ENCODE data around the gene COPS8. TPM values are rescaled to one million over a fixed set of nuclear protein-coding genes. Genes with fewer than 3 reads are reported as not detected.

Gene COPS8
- total RNA-seq, 1 donor from 2014 or later = 97.1 TPM

GRCh38 chr2:237092506-237092905, 6.8 kb downstream of the COPS8 start:
- no peak for TF ChIP-seq CTCF (IDR thresholded peaks at IDR 0.05; ENCODE audit: unreplicated experiment)
- Mint-ChIP-seq H3K36me3 (ENCODE audit: low read depth, unreplicated experiment) (peaks cover 32% of the 10 kb centered on the region), H3K9me3 (ENCODE audit: unreplicated experiment) (no peaks in the 10 kb centered on the region), H3K27ac (ENCODE audit: unreplicated experiment) (peak overlapping the region; percentile 85), H3K4me3 (ENCODE audit: unreplicated experiment) (peak overlapping the region; percentile 6), H3K4me1 (ENCODE audit: unreplicated experiment) (peaks cover 61% of the 10 kb centered on the region), H3K27me3 (ENCODE audit: unreplicated experiment) (peaks cover 1% of the 10 kb centered on the region)
- no peak for DNase-seq (ENCODE audit: low spot score)

GRCh38 chr2:237092920-237093781, 7.5 kb downstream of the COPS8 start:
- Mint-ChIP-seq H3K27me3 (ENCODE audit: unreplicated experiment) (peaks cover 1% of the 10 kb centered on the region), H3K9me3 (ENCODE audit: unreplicated experiment) (no peaks in the 10 kb centered on the region), H3K36me3 (ENCODE audit: low read depth, unreplicated experiment) (peaks cover 35% of the 10 kb centered on the region), H3K27ac (ENCODE audit: unreplicated experiment) (peak overlapping the region; percentile 85), H3K4me1 (ENCODE audit: unreplicated experiment) (peaks cover 61% of the 10 kb centered on the region), H3K4me3 (ENCODE audit: unreplicated experiment) (peak overlapping the region; percentile 6)
- no peak for DNase-seq (ENCODE audit: low spot score)
- peak; percentile 47 for TF ChIP-seq CTCF (IDR thresholded peaks at IDR 0.05; ENCODE audit: unreplicated experiment)

GRCh38 chr2:237096201-237096600, 10.5 kb downstream of the COPS8 start:
- Mint-ChIP-seq H3K9me3 (ENCODE audit: unreplicated experiment) (no peaks in the 10 kb centered on the region), H3K27me3 (ENCODE audit: unreplicated experiment) (peaks cover 1% of the 10 kb centered on the region), H3K4me3 (ENCODE audit: unreplicated experiment) (peak overlapping the region; percentile 44), H3K27ac (ENCODE audit: unreplicated experiment) (peak overlapping the region; percentile 91), H3K4me1 (ENCODE audit: unreplicated experiment) (peaks cover 51% of the 10 kb centered on the region), H3K36me3 (ENCODE audit: low read depth, unreplicated experiment) (peaks cover 41% of the 10 kb centered on the region)
- TF ChIP-seq CTCF (IDR thresholded peaks at IDR 0.05; ENCODE audit: unreplicated experiment) = no peak
- DNase-seq (ENCODE audit: low spot score) = peak; percentile 17

GRCh38 chr2:237096911-237097310, 11.2 kb downstream of the COPS8 start:
- no peaks in the 10 kb centered on the region for H3K9me3 Mint-ChIP-seq (ENCODE audit: unreplicated experiment)
- peaks cover 1% of the 10 kb centered on the region for H3K27me3 Mint-ChIP-seq (ENCODE audit: unreplicated experiment)
- peaks cover 44% of the 10 kb centered on the region for H3K4me1 Mint-ChIP-seq (ENCODE audit: unreplicated experiment)
- H3K4me3 Mint-ChIP-seq (ENCODE audit: unreplicated experiment) = peak overlapping the region; percentile 44
- H3K27ac Mint-ChIP-seq (ENCODE audit: unreplicated experiment) = peak overlapping the region; percentile 91
- DNase-seq (ENCODE audit: low spot score) = no peak
- no peak for TF ChIP-seq CTCF (IDR thresholded peaks at IDR 0.05; ENCODE audit: unreplicated experiment)
- peaks cover 41% of the 10 kb centered on the region for H3K36me3 Mint-ChIP-seq (ENCODE audit: low read depth, unreplicated experiment)

- peaks cover 1% of the 10 kb centered on the region for H3K27me3 Mint-ChIP-seq (ENCODE audit: unreplicated experiment)
- no peak overlapping the region for H3K4me3 Mint-ChIP-seq (ENCODE audit: unreplicated experiment)
- peaks cover 39% of the 10 kb centered on the region for H3K4me1 Mint-ChIP-seq (ENCODE audit: unreplicated experiment)
- no peak for TF ChIP-seq CTCF (IDR thresholded peaks at IDR 0.05; ENCODE audit: unreplicated experiment)
- peaks cover 41% of the 10 kb centered on the region for H3K36me3 Mint-ChIP-seq (ENCODE audit: low read depth, unreplicated experiment)
- DNase-seq (ENCODE audit: low spot score) = no peak
- H3K9me3 Mint-ChIP-seq (ENCODE audit: unreplicated experiment) = no peaks in the 10 kb centered on the region
- H3K27ac Mint-ChIP-seq (ENCODE audit: unreplicated experiment) = no peak overlapping the region
Observed at GRCh38 chr2:237097326-237097910, 11.7 kb downstream of the COPS8 start.

Measured in endothelial cell (in vitro differentiated cells).